B cell (primary cell): Measurements from ENCODE around the gene PACSIN1. TPM values are rescaled to one million over a fixed set of nuclear protein-coding genes. Genes with fewer than 3 reads are reported as not detected.

Experiments used
- ATAC-seq: fragments of 200-7000 bp; cut with Tn5 transposase; one replicate; pipeline ENCODE4 v1.10.0; 2021; ENCODE audit warnings: low read depth, mild to moderate bottlenecking, moderate number of reproducible peaks, moderate library complexity
- CTCF ChIA-PET: fragments of 350-600 bp; sonication (Branson Sonifier 250); formaldehyde crosslinking; loops from one replicate; lab custom pipeline; 2021; ENCODE audit warnings: antibody characterized with exemption, inconsistent platforms; lab: Charles Lee
- POLR2A ChIA-PET: fragments of 350-600 bp; sonication (Branson Sonifier 250); formaldehyde crosslinking; loops from one replicate; lab custom pipeline; 2021; ENCODE audit warnings: antibody characterized with exemption; lab: Charles Lee
- DNase-seq: peaks from one replicate; pipeline ENCODE4 v3.0.0; 2013
- H2AFZ ChIP-seq: 2 replicates; pipeline ENCODE4 v1.6.1; 2012; ENCODE audit warnings: mild to moderate bottlenecking, low read depth, low read length; ENCODE audit not compliant: insufficient read depth, poor library complexity, severe bottlenecking
- H3K27ac ChIP-seq, 2 donors: 1 replicate in 1 of 2; 2 replicates in 1 of 2; pipeline ENCODE4 v1.5.1; 2012 to 2013; ENCODE audit warnings: low read length in 2 of 2, mild to moderate bottlenecking in 2 of 2, moderate library complexity in 1 of 2
- H3K27me3 ChIP-seq, 4 experiments: fragments of 200-600 bp in 1 of 4; sonication (generic) in 1 of 4; replicated peaks in 1 of 4; 1 replicate in 2 of 4; 2 replicates in 2 of 4; pipeline versions ENCODE4 v1.6.1 to v1.7.0; 2013 to 2016; ENCODE audit warnings: low read length in 3 of 4, mild to moderate bottlenecking in 2 of 4, mixed read lengths in 1 of 4, moderate library complexity in 1 of 4; ENCODE audit not compliant: insufficient read depth in 4 of 4, control insufficient read depth in 3 of 4; ENCODE audit errors: control extremely low read depth in 1 of 4
- H3K36me3 ChIP-seq, 2 experiments: replicated peaks in 1 of 2; 1 replicate in 1 of 2; 2 replicates in 1 of 2; pipeline versions ENCODE4 v1.6.1 to v1.7.1; 2013; ENCODE audit warnings: low read length in 1 of 2; ENCODE audit not compliant: insufficient read depth in 2 of 2, control insufficient read depth in 1 of 2; ENCODE audit errors: control extremely low read depth in 1 of 2, extremely low read depth in 1 of 2
- H3K4me1 ChIP-seq, 2 donors: fragments of 200-600 bp in 1 of 2; sonication (generic) in 1 of 2; 1 replicate in 1 of 2; 2 replicates in 1 of 2; pipeline versions ENCODE4 v1.5.1 to v1.6.1; 2013 to 2017; ENCODE audit warnings: low read length in 2 of 2; ENCODE audit not compliant: control insufficient read depth in 2 of 2, insufficient read depth in 2 of 2
- H3K4me2 ChIP-seq: replicated peaks from 2 replicates; pipeline ENCODE3; 2012; ENCODE audit warnings: mild to moderate bottlenecking, low read depth, low read length; ENCODE audit not compliant: poor library complexity, severe bottlenecking
- H3K4me3 ChIP-seq, 5 experiments: fragments of 200-600 bp in 1 of 5; sonication (generic) in 1 of 5; 1 replicate in 3 of 5; 2 replicates in 2 of 5; pipeline versions ENCODE4 v1.5.1 to v1.7.0; 2011 to 2016; ENCODE audit warnings: low read length in 4 of 5, mild to moderate bottlenecking in 4 of 5, low read depth in 2 of 5, control low read depth in 1 of 5, moderate library complexity in 1 of 5; ENCODE audit not compliant: insufficient read depth in 1 of 5; ENCODE audit errors: control extremely low read depth in 1 of 5, extremely low read depth in 1 of 5
- H3K79me2 ChIP-seq: fragments of 200-600 bp; sonication (generic); one replicate; pipeline ENCODE4 v1.6.0; 2016; ENCODE audit warnings: low read length; ENCODE audit not compliant: control insufficient read depth, insufficient read depth
- H3K9ac ChIP-seq: fragments of 200-600 bp; sonication (generic); 2 replicates; pipeline ENCODE4 v1.6.1; 2017; ENCODE audit warnings: mild to moderate bottlenecking, low read length, moderate library complexity
- H3K9me3 ChIP-seq, 3 donors: one replicate each; pipeline versions ENCODE4 v1.6.1 to v1.7.1; 2013; ENCODE audit warnings: low read length in 2 of 3; ENCODE audit not compliant: control insufficient read depth in 2 of 3, insufficient read depth in 1 of 3; ENCODE audit errors: control extremely low read depth in 1 of 3
- H4K20me1 ChIP-seq: 2 replicates; pipeline ENCODE4 v1.6.0; 2012; ENCODE audit warnings: mild to moderate bottlenecking, low read length; ENCODE audit not compliant: insufficient read depth, control insufficient read depth, poor library complexity, severe bottlenecking
- H3K27ac Mint-ChIP-seq: one replicate; pipeline ENCODE4 v1.8.0; 2021; ENCODE audit warnings: mixed read lengths
- H3K27me3 Mint-ChIP-seq: one replicate; pipeline ENCODE4 v1.8.0; 2021; ENCODE audit warnings: mixed read lengths
- H3K4me1 Mint-ChIP-seq: one replicate; pipeline ENCODE4 v1.8.0; 2021; ENCODE audit warnings: mixed read lengths
- H3K4me3 Mint-ChIP-seq: one replicate; pipeline ENCODE4 v1.8.0; 2021; ENCODE audit warnings: mixed read lengths
- H3K9me3 Mint-ChIP-seq: one replicate; pipeline ENCODE4 v1.8.0; 2022; ENCODE audit warnings: mixed read lengths; ENCODE audit not compliant: insufficient read depth
- CTCF ChIP-seq: fragments of 200-600 bp; IDR thresholded peaks from one replicate; pipeline ENCODE4 v1.8.0; 2022; ENCODE audit warnings: antibody characterized with exemption, mild to moderate bottlenecking
- EZH2 ChIP-seq: IDR thresholded peaks from 2 replicates; pipeline ENCODE4 v1.6.1; 2012; ENCODE audit warnings: borderline replicate concordance, low read depth, mild to moderate bottlenecking, moderate library complexity, low read length; ENCODE audit not compliant: insufficient read depth, poor library complexity, severe bottlenecking
- WGBS: methylation state at CpG from one replicate; pipeline ENCODE4 v1.1.5; 2013; ENCODE audit warnings: missing lambda C conversion rate; ENCODE audit not compliant: insufficient coverage; 5-methylcytosine and 5-hydroxymethylcytosine counted together
- intact Hi-C: fragments of 100-400 bp; cut with micrococcal nuclease; formaldehyde crosslinking; loops from one replicate; pipeline ENCODE4 v1.10.0; 2022
- polyA plus RNA-seq: library from polyadenylated mRNA; depleted of rRNA; stranded (reverse); fragments of >200 nt; gene quantifications from 2 replicates; pipeline ENCODE4 v1.2.3, GENCODE V29; 2012
- total RNA-seq, 2 donors: library from RNA; stranded (reverse); fragments of 120-200 nt in 1 of 2; gene quantifications; 1 replicate in 1 of 2; 2 replicates in 1 of 2; pipeline versions ENCODE4 v1.2.3 to v1.2.4, GENCODE V29; 2013 to 2022

The PACSIN1 gene
- total and polyA plus RNA-seq, 2 donors (not counting 1 experiment from before 2014, with no cell fraction given): 0.18 to 0.20 TPM

GRCh38 chr6:34527751-34528670, 62.1 kb downstream of the PACSIN1 start:
- TF ChIP-seq CTCF: no peak
- TF ChIP-seq EZH2: no peak
- ATAC-seq (no peak), DNase-seq (no peak)
- Histone ChIP-seq H2AFZ (peak overlapping the region; percentile 63), H3K4me2 (peak overlapping the region; percentile 68), H3K9me3 (no peaks in the 10 kb centered on the region), H3K36me3 (no peaks in the 10 kb centered on the region), H3K79me2 (no peaks in the 10 kb centered on the region), H3K27ac (peak overlapping the region in 1 of 2 donors; percentile 22), H3K9ac (no peak overlapping the region), H3K27me3 (no peaks in the 10 kb centered on the region), H3K4me3 (no peak overlapping the region), H4K20me1 (no peaks in the 10 kb centered on the region), H3K4me1 (peaks cover 7 to 13% of the 10 kb centered on the region in 2 donors)
- POLR2A ChIA-PET: interaction anchor here (0.7 kb wide), 1 partner anchor 365 kb away, joined by 4 read pairs; no protein-coding TSS in a partner anchor
- Mint-ChIP-seq H3K9me3 (no peaks in the 10 kb centered on the region), H3K27ac (peak overlapping the region; percentile 62), H3K4me1 (peaks cover 10% of the 10 kb centered on the region), H3K27me3 (no peaks in the 10 kb centered on the region), H3K4me3 (peak overlapping the region; percentile 73)
- over 99% methylated on average over 10 of the region's 12 CpGs for WGBS
- intact Hi-C loops: loop anchor here (1.0 to 10.0 kb wide), 5 partner anchors 81 to 361 kb away; partner anchors contain the start of genes ANKS1A and SNRPC
- CTCF ChIA-PET: interaction anchor here (0.8 to 3.4 kb wide), 4 partner anchors 12 to 612 kb away, joined by 3 to 19 read pairs (median 3); no protein-coding TSS in a partner anchor
